Stimulated activated CD8-positive, alpha-beta memory T cell treated with anti-CD3 and anti-CD28 coated beads, Interleukin-12 subunit alpha, Interleukin-12 subunit beta, amount 100 ng/mL, for 24 hours (primary cell): Measurements from ENCODE around the gene PAPPA2.

Experiments
- DNase-seq: peaks from one replicate; pipeline ENCODE4 v3.0.0-alpha.2; 2020; ENCODE audit errors: extremely low read depth

Gene PAPPA2

DNA sequence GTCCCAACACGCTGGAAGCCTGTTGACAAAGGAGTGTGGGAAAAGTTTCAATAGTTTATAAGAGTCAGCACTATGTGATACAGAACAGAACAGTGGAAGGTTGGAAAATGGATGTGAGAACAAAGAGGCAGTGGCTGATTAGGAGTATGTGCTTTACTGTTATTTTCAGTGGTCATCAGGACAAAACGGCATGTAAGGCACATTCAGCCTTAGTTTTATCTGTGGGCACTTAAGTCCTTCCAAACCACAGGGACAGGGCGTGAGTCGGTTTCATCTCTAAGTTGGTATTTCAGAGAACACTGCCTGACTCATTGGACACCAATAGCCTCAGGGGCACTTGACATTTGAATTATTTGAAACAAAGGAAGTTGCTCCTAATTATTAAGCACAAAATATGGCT lies 394.7 kb downstream of the PAPPA2 start:
- DNase-seq, result no peak

DNA sequence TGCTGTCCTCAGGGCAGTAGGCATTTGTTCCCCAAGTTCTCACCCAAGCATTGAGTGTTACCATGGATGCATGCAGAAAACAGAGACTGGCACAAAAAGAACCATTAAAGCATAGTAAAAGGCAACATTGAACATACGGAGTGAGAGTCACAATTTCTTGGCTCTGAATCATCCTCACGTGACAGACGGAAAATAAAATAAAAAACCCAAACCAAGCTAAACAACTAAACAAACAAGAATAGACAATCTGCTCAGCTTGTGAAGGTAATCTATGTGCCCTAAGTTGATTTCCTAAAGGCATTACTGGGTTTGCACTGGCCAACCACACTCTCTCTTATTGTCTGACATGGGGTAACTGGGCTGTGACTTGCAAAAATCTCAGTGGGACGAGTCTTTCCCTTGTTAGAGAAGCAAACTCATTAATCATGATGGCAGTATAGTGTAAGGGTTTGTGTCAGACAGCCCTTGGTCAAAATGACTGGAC lies 395.5 kb downstream of the PAPPA2 start:
- DNase-seq, result no peak

DNA sequence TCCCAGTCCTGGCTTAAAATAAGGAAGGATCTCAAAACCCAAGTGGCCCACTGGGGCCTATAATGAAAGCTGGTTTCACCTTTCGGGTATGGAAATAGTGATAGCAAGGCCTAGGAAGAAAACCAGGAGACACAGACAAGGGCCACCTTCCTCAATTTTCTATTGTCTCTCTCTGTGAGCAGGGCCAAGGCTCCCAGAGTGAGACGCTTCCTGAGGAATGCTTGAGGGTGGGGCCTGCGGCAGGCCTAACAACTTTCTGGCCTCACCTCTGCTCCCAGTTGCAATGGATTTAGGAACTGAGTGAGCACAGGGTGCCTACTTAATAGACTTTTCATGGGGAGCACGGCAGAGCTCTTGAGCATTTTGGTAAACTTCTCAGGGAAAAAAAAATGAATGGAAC lies 400.6 kb downstream of the PAPPA2 start:
- no peak for DNase-seq

DNA sequence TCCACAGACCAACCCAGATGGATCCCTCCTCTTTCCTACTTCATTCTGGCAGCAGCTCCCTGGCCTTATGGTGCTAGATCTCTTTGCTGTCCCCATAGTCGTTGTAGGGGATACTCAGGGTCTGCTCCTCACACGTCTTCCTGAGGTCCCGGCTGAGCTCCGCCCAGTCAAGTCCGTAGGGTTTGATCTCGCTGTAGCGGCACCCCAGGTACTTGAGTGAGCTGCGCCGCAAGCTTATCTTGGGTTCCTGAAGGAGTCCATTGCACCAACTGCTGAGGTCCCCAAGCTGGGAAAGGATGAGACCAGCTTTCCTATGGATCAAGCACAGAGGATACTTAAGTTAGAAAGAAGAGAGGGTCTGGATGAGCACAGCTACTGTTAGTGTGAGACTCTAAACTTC lies 401.2 kb downstream of the PAPPA2 start:
- no peak for DNase-seq

DNA sequence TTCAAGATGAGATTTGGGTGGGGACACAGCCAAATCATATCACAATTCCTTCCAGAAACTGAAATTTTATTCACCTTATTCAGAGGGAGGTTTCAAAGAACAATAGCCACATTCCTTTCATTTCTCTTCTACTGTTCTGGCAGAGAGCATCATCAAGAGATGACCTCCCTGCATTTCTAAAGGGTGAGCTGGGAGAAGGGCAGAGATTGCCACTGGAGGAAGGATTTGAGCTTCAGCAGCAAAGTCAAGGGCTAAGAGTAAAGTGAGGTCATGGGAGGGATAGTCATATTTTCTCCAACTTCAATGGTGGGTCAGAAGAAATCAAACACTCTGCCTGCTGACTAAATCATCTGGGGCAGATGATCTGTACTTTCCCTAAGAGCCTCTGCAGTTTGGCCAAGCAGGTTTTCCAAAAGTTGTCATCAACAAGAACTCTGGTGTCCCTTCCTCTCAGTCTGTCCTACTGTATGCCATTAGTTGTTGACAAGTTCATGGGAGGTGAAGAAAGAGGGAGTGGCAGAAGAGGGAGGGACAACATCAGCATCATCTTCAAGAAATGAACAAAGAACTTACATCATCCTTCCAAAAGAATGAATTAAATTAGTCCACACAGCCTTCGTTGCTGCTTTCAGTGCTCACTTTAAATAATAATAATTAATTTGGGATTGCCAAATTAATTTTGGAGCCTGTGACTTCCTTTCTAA lies 403.2 kb downstream of the PAPPA2 start:
- no peak for DNase-seq

DNA sequence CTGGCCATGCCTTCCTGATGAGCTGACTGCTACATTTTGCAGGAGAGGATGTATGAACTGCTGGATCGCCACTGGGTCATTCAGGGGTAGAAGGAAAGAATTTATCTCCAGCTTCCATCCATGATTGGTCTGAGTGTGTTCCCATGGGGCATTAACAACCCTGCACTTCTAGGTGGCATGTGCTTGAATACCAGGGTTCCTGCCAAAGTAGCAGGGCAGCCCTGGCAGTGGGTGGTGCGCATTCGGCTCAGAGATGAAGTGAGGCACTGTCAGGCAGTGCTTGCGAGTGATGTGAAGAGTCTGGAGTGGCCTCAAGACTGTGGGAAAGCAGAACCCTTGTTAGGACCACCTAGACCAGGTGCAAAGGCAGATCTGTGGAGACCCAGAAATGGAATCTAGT lies 406.6 kb downstream of the PAPPA2 start:
- DNase-seq, result no peak

DNA sequence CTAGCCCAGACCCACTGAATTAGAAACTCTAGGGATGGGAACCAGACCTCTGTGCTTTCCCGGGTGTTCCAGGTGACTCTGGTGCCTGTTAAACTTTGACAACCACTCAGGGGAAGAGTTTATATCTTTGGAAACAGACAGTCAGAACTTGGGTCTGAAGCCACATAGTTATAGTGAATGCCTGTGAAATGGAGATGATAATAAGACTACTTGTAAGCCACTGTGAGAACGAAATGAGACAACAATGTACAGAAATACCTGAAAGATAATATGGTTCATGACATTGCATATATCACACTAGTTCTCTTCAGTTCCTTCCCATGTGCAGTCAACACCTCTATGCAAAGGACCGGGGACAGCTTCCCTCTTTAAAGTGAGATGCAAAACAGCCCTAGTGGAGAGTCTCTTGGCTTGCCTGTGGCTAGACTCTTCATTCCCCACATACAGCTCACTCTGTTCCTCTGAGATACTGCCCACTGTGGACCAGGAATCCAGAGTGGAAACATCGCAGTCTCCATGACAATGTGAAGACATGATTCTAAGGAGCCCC lies 414.1 kb downstream of the PAPPA2 start:
- no peak for DNase-seq

DNA sequence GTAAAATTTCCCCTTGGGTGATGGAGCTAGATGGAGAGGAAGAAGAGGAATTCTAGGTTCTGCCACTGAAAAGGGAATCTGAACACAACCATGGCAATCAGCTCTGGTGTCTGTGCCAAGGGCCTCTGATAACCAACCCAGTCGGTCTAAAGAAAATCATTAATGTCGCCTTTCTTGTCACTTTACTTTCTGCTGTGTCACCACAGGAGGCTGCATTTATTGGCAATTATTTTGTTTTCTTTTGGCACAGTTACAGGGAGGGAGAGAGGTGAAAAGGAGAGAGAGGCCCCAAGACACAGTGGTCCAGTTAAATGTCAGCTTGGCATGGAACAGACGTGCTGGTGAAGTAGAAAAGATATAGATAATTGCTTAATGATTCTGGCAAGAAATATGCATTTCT lies 414.6 kb downstream of the PAPPA2 start:
- DNase-seq, result no peak

DNA sequence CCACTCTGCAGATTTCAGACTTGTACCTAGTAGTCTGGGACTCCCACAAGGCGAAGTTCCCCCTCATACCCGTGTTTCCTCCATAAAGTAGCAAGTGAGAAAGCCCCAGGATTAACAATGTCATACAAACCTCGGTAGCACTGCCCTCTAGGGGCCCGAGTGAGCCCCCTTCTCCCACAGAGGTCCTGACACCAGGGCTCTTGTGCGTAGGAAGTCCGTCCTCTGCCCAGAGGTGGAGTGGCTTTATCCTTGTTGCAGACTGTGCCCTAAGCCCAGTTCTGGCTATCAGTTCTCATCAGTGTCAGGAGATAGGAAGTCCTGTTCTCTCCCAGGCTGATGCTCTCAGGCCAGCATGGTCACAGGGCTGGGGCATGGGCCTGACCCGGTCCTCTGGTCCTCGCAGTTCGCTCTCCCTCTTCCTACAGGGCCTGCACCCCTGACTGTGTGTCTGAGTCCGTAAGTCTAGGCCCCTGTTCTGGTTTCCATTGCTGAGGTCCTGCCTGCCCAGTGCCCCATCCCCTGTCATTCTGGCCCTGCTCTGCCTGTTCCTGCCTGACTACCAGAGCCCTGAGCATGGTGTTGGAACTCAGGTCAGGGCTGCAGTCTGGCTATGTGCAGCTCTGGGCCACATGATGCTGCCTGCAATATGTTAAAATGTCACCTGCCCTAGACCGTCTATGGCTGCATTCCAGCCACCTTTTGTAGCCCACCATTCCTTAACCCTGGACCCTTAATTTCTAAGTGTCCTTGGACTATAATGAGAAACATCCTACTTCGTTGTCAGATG lies 416.0 kb downstream of the PAPPA2 start:
- DNase-seq, result no peak

DNA sequence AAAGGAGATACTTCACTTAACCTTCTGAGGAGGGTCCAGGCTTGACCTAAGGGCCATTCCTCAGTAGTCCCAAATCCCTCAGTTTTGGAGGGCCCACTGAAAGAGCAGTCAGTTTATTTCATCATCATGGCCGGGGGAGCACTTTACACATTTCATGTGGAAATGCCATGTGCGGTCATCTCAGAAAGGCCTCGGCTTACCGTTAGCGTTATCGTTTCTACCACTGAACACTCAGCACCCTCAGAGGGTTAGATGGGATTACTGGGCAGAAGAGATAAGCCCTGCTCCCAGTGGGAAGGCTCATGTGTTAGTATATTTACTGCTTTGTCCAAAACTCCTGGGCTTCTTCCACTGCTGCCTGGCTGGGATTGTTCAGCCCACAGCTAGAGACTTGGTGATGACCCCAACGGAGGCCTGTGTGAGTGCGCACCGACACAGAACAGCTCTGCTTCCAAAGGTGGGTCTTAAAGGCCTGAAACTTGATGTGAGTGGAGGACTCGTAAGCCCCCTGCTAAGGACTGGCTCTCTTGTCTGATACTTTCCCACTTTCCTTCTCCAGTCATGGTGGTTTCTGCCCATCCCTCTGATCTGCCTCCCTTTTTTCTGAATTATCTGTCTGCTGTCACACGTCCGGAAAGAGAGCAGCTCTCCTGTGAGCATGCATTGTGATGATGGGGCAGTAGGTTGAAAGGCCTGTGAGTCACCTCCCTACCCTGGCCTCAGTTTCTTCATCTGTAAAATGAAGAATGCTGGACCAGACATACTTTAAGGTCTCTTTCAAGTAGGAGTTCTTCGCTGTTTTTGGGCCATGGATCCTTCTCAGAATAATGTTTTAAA lies 417.0 kb downstream of the PAPPA2 start:
- no peak for DNase-seq

DNA sequence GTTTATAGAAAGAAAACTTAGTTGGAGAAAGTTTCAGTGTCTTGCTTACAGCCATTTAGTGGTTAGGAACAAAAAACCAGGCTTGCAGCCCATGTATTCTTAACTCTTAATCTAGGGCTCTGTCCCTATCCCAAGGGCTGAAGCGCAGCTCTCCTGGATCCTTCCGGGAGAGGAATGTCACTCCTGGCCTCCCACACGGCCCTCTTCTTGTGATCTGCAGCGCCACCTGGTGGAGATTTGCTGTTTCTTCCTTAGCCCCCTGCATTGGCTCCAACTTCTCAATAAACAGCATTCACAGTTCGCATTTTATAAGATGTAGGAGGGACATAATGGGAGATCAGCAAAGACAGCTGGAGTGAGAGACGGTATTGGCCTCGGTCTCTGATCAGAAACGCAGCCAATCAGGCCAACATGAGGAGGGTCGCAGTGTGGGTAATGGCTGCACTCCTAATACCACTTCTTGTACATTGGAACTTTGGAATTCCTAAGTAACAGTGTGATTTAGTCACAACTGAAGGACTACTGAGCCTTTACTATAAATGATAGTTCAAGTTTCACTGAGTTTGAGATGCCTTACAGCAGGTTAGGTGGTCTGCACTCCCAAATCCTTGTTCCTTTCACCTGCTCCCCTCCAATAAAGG lies 418.1 kb downstream of the PAPPA2 start:
- DNase-seq, result no peak

DNA sequence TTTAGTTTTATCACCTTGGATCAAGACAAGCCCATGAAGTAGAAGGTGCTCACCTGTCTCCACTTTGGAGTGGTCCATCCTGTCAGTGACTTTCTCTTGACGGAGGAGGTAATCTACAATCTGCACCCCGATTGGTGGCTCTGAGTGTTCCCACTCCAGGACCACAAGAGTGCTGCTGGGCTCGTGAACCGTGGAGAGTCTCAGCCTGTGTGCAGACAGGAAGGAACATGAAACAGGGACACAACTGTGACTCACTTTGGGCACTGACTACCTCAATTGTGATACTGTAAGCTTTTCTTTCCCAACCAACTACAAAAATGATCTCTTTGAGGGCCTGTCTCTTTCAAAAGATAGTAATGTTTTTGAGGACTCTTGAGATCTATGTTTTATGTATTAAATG lies 421.3 kb downstream of the PAPPA2 start:
- no peak for DNase-seq

DNA sequence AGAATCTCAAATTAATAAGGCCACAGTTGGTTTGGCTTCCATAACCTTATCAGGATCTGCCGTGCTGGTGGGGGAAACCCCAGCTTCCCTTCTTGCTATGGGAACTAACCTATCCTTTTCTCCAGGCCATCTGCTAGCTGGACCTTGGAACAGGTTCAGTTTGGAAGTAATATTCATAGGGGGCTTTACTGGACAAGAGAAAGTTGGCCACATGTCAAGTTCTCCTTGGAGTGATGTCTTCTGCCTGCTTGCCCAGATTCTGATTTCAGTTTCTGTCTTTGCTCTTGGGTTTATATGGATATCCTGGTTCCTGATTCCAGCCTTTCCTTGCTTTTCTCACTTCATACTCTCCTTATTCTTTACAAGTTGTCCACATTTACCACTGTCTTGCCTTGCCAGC lies 421.9 kb downstream of the PAPPA2 start:
- no peak for DNase-seq

DNA sequence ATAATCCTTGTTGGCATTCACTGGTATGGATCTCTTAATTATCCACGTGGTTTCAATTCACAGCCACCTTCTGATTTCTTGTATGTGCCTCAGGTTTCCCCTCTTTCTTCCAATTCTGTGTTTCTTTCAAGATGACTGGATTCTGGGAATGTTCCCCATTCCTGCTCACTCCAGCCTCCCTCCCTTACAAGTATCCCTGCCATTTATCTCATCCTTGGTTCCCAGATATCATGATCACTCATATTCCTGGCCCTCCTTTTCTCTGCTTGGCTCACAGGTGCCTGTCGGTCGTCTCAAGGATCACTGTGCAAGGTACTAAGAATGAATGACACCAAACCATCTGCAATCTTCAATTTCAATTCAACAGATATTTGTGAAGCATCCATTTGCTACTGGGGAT lies 422.4 kb downstream of the PAPPA2 start:
- no peak for DNase-seq

DNA sequence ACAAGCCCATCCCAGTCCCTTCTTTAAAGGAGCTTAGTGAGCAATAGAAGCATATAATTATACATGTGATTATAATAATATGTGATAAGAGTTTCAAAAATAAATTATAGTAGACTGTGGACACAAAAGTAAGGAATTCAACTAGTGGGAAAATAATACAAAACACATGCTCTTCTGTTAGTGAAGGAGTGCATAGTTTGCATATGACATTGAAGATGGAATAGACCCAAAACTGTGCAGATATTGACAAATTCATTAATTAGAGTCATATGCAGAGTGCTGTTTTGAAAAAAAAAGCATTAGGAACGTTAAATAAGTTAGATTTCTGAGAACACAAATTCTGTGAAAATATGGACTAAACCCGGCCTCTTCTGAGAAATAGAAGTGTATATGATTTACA lies 422.8 kb downstream of the PAPPA2 start:
- no peak for DNase-seq

DNA sequence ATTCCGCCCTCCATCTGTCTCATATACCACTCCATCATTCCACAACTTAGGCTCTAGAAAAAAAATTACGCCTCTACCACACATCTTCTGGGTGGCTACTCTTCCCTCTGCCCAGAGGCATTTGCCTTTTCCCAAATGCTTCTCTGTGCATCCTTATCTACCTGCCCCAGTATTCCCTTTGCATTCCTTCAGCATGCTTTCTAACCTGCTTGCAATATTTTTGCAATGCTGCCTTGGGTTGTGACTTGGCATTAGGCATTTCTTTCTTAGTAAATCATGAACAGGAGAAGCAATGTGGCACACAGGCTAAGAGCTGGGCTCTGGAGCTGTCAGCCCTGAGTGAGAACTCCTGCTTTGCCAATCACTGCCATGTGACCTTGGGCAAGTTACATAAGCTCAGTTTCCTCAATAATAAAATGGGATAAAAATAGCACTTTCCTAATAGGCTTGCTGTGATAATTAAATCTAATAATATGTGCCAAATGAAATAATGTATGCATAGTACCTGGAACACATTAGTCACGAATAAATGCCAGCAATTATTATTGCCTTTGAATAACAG lies 425.6 kb downstream of the PAPPA2 start:
- DNase-seq, result no peak

DNA sequence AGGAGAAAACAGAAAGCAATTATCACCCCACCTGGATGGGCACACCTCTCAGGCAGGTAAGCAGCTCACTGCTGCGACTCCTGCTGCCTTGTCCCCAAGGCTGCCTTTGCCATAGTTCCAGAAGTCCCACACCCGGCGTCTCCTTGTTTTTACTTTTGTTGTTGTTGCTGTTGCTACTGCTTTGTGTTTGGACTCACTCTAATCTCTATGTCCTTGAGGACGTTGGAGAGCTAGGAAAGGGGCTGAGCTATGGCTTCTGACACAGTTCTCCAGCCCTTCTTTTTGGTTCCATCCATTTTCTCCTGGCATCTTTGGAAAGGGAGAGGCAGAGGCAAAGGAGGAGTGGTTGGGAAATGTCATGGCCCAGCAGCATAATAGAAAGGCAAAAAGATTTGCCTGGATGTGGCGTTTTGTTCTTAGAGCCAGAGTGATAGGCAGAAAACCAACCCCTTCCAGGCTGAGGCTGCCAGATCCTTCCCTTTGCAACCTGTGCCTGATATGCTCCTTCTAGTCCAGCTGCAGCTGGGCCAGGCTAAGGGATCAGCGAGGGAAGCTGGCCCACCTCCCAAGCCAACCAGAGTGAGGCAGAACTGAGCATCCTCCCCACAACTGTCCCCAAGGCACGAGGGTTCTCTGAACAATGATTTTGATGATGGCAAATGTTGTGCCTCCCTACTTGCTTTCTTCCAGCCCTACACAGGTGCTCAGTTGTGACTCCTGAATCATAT lies 430.8 kb downstream of the PAPPA2 start:
- no peak for DNase-seq

DNA sequence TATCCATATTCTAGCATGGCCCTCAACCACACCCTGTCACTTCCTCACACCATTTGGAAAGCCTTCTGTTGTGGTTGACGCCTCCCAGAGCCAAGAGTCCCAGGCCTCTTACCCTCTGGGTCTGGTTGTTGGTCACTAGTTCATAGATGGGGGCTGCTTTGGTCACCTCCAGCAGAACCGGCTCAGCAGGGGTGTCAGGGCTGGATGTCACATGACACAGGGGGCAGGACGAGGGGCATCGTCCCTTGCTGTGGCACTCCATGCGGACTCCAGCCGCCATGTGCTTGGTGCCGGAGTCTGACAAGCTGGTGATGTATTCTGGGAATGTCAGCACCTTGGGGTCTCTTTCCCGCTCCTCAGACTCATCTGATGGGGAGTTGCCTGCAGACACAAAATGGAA lies 431.5 kb downstream of the PAPPA2 start:
- no peak for DNase-seq
